ENCODE data around the gene METTL27.
"Not testable (repeated sequence)": the region's sequence is repeated elsewhere in the genome, so short reads cannot be mapped to it uniquely, and the experiment has no call there.

METTL27 gene

DNA sequence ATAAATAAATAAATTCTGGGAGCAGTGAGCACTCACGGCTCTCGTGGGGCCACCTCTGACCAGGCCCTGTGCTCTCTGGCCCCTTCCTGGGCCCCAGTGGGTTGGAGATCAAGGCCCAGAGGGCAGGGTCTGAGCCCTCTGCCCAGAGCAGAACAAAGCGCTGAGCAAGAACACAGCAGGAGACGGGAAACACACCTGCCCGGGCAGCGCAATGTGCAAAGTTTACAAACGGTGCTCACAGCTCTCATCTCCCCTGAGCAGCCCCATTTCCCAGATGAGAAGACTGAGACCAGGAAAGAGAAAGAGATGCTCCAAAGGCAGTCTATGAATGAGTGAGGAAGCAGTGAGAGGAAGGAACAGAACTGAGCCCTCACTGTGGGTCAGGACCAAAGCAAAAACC is 3.0 kb downstream of the METTL27 start:
- no peak for DNase-seq (ENCODE audit: low read depth)

GRCh38 chr7:73838642-73839041 is 3.7 kb downstream of the METTL27 start:
- DNase-seq (ENCODE audit: low read depth) = no peak

DNA sequence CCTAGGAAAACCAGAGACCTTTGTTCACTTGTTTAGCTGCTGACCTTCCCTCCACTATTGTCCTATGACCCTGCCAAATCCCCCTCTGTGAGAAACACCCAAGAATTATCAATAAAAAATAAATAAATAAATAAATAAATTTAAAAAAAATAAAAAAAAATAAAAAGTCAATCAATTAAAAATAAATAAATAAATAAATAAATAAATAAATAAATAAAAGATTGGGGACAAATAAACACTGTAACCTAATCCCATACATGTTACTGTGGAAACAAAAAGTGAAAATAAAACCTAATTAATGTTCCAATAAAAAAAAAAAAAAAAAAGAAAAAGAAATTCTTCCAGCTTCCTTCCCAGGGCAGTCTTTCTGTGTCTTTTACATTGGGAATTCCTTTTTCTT is 5.1 kb downstream of the METTL27 start:
- DNase-seq (ENCODE audit: low read depth) = not testable (repeated sequence)

- DNase-seq (ENCODE audit: low read depth) = no peak
Observed at GRCh38 chr7:73834626-73835191, 7.6 kb downstream of the METTL27 start.

- no peak for DNase-seq (ENCODE audit: low read depth)
Observed at GRCh38 chr7:73833251-73833919, 8.9 kb downstream of the METTL27 start.

- DNase-seq (ENCODE audit: low read depth) = no peak
Observed at GRCh38 chr7:73832806-73833205, 9.5 kb downstream of the METTL27 start.

DNA sequence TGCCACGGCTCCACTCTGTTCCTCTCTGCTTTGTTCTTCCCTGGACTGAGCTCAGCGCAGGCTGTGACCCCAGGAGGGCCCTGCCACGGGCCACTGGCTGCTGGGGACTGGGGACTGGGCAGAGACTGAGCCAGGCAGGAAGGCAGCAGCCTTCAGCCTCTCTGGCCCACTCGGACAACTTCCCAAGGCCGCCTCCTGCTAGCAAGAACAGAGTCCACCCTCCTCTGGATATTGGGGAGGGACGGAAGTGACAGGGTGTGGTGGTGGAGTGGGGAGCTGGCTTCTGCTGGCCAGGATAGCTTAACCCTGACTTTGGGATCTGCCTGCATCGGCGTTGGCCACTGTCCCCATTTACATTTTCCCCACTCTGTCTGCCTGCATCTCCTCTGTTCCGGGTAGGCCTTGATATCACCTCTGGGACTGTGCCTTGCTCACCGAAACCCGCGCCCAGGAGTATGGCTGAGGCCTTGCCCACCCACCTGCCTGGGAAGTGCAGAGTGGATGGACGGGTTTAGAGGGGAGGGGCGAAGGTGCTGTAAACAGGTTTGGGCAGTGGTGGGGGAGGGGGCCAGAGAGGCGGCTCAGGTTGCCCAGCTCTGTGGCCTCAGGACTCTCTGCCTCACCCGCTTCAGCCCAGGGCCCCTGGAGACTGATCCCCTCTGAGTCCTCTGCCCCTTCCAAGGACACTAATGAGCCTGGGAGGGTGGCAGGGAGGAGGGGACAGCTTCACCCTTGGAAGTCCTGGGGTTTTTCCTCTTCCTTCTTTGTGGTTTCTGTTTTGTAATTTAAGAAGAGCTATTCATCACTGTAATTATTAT is 10.3 kb downstream of the METTL27 start:
- no peak for DNase-seq (ENCODE audit: low read depth)

- DNase-seq (ENCODE audit: low read depth) = no peak
Observed at GRCh38 chr7:73831584-73831833, 10.8 kb downstream of the METTL27 start.

- no peak for DNase-seq (ENCODE audit: low read depth)
Observed at GRCh38 chr7:73830681-73831583, 11.4 kb downstream of the METTL27 start, which contains the start of gene CLDN4. CLDN4 (plus strand) TSS chr7:73830996; CDS start chr7:73831202, 206 bp downstream.

DNA sequence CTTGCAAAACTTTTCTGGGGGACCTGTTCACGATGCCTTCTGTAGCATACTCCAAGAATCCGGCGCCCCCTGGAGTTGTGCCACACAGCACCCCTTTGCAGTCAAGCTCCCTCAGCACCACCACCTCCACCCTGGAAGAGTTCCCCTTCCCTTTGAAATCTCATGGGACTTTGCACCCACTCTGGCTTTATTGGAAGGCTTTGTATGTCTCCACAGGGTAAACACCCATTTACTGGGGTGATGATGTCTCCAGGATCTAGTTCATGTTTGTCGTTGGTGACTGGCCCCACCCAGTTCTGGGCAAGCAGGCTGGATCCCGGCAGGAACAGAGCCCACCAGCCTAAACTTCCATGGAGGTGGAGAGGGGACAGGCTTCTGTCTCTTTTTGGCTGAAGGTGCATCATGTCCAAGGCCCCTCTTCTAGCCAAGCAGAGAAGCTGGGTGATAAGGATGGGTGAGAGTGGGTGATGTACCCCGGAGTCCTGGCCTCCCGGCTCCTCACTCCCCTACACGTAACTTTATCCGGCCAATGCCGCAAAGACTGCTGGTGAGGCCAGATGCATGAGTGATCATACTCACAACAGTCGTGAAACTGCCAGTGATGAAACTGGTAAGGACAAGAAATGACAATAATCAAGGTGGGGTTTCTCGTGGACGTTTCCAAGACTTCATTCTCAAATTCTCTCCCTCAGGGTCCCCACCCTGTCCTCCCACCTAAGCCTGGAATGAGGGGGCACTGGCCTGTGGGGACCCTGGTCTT is 12.2 kb downstream of the METTL27 start:
- DNase-seq (ENCODE audit: low read depth) = no peak

DNA sequence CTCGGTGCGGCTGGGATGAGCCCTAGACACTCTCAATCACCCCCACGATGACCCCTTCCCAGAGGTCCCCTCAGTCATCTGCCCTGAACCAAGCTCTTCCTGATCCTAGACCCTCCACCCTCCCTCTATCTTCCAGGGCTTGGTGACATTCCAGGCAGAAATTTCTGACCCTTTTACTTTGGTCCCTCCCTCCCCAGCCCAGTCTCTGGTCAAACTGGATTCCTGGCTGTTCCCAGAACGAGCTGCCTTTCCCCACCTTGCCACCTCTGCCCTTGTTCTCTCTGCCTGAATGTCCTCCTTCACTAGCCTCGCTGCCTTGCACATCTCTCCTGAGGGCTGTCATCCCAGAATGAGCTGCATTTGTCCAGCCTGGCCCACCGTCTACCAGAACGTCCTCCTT is 12.8 kb downstream of the METTL27 start:
- DNase-seq (ENCODE audit: low read depth) = no peak

DNA sequence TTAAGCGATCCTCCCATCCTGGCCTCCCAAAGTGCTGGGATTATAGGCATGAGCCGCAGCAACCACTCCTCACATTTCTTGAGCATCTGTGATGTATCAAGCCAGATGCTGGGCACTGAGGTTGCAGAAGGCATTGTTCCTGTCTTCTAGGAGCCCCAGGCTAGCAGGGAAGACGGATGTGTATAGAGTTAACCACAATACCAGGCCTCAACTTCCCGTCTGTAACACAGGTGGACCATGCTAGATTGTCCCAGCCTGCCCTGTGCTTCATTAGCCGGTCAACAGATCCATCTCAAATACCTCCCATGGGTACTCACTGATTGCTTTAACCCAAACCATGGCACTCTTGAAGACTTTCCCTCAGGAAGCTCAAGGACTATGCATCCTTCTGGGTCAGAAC is 13.3 kb downstream of the METTL27 start:
- DNase-seq (ENCODE audit: low read depth) = no peak

- no peak for DNase-seq (ENCODE audit: low read depth)
Observed at GRCh38 chr7:73828107-73828803, 14.1 kb downstream of the METTL27 start.

GRCh38 chr7:73827567-73828106 is 14.7 kb downstream of the METTL27 start:
- DNase-seq (ENCODE audit: low read depth) = no peak

DNA sequence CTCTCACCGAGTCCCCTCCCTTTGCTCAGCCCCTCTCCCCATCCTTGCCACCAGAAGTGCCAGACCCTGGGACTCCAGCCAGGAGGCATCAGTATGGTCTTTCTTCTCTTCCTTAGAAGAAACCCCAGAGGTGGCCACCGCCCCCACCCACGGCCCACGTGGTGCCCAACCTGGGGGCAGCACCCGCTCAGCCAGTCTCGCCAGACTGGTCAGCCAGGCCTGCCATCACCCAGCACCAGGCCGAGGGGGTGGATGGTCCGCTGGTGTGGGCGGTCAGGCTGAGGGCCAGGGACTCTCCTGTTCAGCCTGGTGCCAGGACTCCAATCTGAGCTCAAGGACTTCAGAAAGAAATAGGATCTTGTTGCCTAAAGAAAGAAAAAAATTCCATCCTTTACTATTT is 17.3 kb downstream of the METTL27 start:
- no peak for DNase-seq (ENCODE audit: low read depth)

DNA sequence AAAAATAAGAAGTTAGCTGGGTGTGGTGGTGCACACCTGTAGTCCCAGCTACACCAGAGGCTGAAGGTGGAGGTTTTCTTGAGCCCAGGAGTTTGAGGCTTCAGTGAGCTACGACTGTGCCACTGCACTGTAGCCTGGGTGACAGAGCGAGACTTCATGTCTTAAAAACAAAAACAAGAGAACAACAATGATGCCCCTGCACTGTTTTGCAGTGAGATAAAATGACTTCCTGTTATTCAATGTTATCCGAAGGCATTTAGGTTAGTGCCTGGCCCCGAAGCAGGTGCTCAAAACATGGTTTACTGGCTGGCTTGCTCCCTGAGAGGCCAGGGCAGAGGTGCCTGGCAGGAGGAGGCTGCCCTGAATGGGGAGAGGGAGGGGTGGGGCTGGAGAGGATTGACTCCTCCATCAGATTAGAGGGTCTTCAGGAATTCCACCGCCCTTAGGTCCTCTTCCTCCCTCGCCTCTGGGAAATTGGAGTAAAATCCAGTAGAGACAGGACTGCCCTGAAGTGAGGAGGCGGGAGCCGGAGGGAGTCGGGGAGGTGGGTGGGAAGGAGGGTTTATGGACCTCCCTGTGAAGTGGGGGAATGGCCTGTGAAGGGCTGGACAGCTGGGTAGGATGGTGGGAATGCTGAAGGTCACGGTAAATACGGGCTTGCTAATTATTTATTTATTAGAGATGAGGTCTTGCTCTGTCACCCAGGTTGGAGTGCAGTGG is 18.3 kb downstream of the METTL27 start:
- DNase-seq (ENCODE audit: low read depth) = no peak

GRCh38 chr7:73823257-73823656 is 19.1 kb downstream of the METTL27 start:
- no peak for DNase-seq (ENCODE audit: low read depth)

DNA sequence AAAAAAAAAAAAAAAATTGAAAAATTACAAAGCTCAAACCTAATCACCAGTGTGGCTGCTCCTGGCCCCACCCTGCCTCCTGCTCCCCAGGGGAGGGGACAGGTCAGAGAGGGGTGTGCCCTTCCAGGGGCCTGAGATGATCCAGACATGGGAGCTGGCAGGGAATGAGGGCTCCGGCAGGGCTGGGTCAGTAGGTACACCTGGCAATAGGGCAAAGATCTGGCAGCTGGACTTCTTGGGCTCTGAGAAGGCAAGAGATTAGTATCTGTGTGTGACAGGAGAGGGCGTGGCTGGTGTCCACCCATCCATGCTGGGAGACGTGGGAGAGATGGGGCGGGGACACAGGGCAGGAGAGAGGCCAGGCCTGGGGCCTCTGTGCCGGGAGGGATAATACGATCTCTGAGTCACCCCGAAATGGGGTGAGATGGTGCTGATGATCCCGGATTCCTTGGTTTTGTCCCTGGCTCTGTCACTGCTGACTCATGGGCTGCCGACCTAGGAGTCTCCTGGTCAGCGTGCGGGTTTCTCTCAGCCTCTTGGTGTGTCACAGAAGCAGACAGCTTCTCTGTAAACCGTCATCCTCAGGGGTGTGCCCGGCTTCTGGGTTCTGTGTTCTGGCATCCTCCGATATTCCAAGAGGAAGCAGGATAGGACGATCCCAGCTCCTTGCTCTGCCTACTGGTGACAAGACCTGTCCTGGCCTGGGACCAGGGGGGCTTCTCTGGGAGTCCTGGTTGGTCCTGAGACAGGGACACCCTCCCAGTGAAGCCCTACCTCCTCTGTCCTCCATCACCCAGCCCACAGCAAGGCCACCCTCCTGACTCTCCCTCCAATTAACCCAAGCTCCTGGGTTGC is 19.8 kb downstream of the METTL27 start:
- DNase-seq (ENCODE audit: low read depth) = no peak

Measured in activated gamma-delta T cell treated with anti-CD3 and anti-CD28 coated beads, Interleukin-2, amount 50 U/mL, for 16 hours (primary cell).